ENCODE data around the gene CWC22. TPM values are rescaled to one million over a fixed set of nuclear protein-coding genes. Genes with fewer than 3 reads are reported as not detected.

The CWC22 gene
- total and polyA plus RNA-seq, 2 donors (not counting 1 experiment from before 2014, with no cell fraction given) = 6.4 to 22.5 TPM

DNA sequence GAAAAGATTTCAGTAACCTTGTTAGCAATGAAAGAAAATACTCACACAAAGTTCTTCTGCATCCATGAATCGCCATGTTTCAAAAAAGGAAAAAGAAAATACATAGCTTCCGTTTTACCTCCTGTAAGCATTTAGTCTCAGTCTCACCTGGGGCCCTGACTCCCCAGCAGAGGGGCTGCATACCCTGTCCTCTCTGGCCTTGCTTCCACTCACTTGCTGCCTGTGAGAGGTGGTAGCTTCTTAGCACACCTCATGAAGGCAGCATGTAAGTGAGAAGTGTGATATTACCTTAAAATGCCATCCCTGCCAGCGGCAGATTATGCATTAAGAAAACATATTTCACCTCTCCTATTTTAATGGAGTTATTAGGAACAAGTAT, 96.4 kb downstream of the CWC22 start:
- no peak overlapping the region for H3K9ac ChIP-seq (ENCODE audit: insufficient read depth, low read length)
- H3K36me3 ChIP-seq (ENCODE audit: control insufficient read depth, insufficient read depth, low read length) = no peaks in the 10 kb centered on the region
- no peak for DNase-seq (ENCODE audit: low read depth in 2 of 2)
- H3K27me3 ChIP-seq (ENCODE audit: control insufficient read depth, insufficient read depth, low read length) = no peaks in the 10 kb centered on the region
- H4K20me1 ChIP-seq (ENCODE audit: control insufficient read depth, extremely low read depth, insufficient read depth, low read length) = no peaks in the 10 kb centered on the region
- no peaks in the 10 kb centered on the region for H3K9me3 ChIP-seq (ENCODE audit: control insufficient read depth, insufficient read depth, low read depth, low read length)
- no peaks in the 10 kb centered on the region for H3K79me2 ChIP-seq (ENCODE audit: control insufficient read depth, insufficient read depth, low read length)
- no peak overlapping the region for H2AFZ ChIP-seq (ENCODE audit: low read length)
- H3K4me1 ChIP-seq (ENCODE audit: control insufficient read depth, extremely low read depth, insufficient read depth, low read length) = no peaks in the 10 kb centered on the region
- no peak overlapping the region for H3K4me3 ChIP-seq (replicated peaks in 1 of 4; ENCODE audit: control extremely low read depth in 1 of 4, insufficient read depth in 1 of 4, low read depth in 3 of 4, low read length in 4 of 4)
- no peak overlapping the region for H3K27ac ChIP-seq (ENCODE audit: insufficient read depth, low read length)
- no peak overlapping the region for H3K4me2 ChIP-seq (ENCODE audit: extremely low read depth, insufficient read depth, low read length)
- no peak for TF ChIP-seq EZH2 (IDR thresholded peaks at IDR 0.05; ENCODE audit: low read length, missing control alignments)
- TF ChIP-seq, protein P1, sequence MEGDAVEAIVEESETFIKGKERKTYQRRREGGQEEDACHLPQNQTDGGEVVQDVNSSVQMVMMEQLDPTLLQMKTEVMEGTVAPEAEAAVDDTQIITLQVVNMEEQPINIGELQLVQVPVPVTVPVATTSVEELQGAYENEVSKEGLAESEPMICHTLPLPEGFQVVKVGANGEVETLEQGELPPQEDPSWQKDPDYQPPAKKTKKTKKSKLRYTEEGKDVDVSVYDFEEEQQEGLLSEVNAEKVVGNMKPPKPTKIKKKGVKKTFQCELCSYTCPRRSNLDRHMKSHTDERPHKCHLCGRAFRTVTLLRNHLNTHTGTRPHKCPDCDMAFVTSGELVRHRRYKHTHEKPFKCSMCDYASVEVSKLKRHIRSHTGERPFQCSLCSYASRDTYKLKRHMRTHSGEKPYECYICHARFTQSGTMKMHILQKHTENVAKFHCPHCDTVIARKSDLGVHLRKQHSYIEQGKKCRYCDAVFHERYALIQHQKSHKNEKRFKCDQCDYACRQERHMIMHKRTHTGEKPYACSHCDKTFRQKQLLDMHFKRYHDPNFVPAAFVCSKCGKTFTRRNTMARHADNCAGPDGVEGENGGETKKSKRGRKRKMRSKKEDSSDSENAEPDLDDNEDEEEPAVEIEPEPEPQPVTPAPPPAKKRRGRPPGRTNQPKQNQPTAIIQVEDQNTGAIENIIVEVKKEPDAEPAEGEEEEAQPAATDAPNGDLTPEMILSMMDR (conservative IDR thresholded peaks at IDR 0.05 in 1 of 2, IDR thresholded peaks at IDR 0.05 in 1 of 2; ENCODE audit: low read depth in 1 of 2, low read length in 2 of 2) = no peak

- H3K36me3 ChIP-seq (ENCODE audit: control insufficient read depth, insufficient read depth, low read length) = no peaks in the 10 kb centered on the region
- H3K9ac ChIP-seq (ENCODE audit: insufficient read depth, low read length) = no peak overlapping the region
- no peaks in the 10 kb centered on the region for H3K79me2 ChIP-seq (ENCODE audit: control insufficient read depth, insufficient read depth, low read length)
- no peaks in the 10 kb centered on the region for H3K27me3 ChIP-seq (ENCODE audit: control insufficient read depth, insufficient read depth, low read length)
- no peak overlapping the region for H3K4me2 ChIP-seq (ENCODE audit: extremely low read depth, insufficient read depth, low read length)
- no peak overlapping the region for H2AFZ ChIP-seq (ENCODE audit: low read length)
- no peaks in the 10 kb centered on the region for H4K20me1 ChIP-seq (ENCODE audit: control insufficient read depth, extremely low read depth, insufficient read depth, low read length)
- no peak for DNase-seq (ENCODE audit: low read depth in 2 of 2)
- H3K4me3 ChIP-seq (replicated peaks in 1 of 4; ENCODE audit: control extremely low read depth in 1 of 4, insufficient read depth in 1 of 4, low read depth in 3 of 4, low read length in 4 of 4) = no peak overlapping the region
- TF ChIP-seq, protein P1 (conservative IDR thresholded peaks at IDR 0.05 in 1 of 2, IDR thresholded peaks at IDR 0.05 in 1 of 2; ENCODE audit: low read depth in 1 of 2, low read length in 2 of 2) = no peak
- no peak for TF ChIP-seq EZH2 (IDR thresholded peaks at IDR 0.05; ENCODE audit: low read length, missing control alignments)
- no peaks in the 10 kb centered on the region for H3K4me1 ChIP-seq (ENCODE audit: control insufficient read depth, extremely low read depth, insufficient read depth, low read length)
- no peaks in the 10 kb centered on the region for H3K9me3 ChIP-seq (ENCODE audit: control insufficient read depth, insufficient read depth, low read depth, low read length)
- H3K27ac ChIP-seq (ENCODE audit: insufficient read depth, low read length) = no peak overlapping the region
These were observed 97.0 kb downstream of the CWC22 start for GRCh38 chr2:179909845-179910734.

GRCh38 chr2:179900655-179901054, 106.4 kb downstream of the CWC22 start:
- Histone ChIP-seq H2AFZ (ENCODE audit: low read length) (no peak overlapping the region), H3K4me2 (ENCODE audit: extremely low read depth, insufficient read depth, low read length) (no peak overlapping the region), H4K20me1 (ENCODE audit: control insufficient read depth, extremely low read depth, insufficient read depth, low read length) (no peaks in the 10 kb centered on the region), H3K27me3 (ENCODE audit: control insufficient read depth, insufficient read depth, low read length) (no peaks in the 10 kb centered on the region), H3K79me2 (ENCODE audit: control insufficient read depth, insufficient read depth, low read length) (no peaks in the 10 kb centered on the region), H3K4me3 (replicated peaks in 1 of 4; ENCODE audit: control extremely low read depth in 1 of 4, insufficient read depth in 1 of 4, low read depth in 3 of 4, low read length in 4 of 4) (no peak overlapping the region), H3K4me1 (ENCODE audit: control insufficient read depth, extremely low read depth, insufficient read depth, low read length) (no peaks in the 10 kb centered on the region), H3K9me3 (ENCODE audit: control insufficient read depth, insufficient read depth, low read depth, low read length) (no peaks in the 10 kb centered on the region), H3K27ac (ENCODE audit: insufficient read depth, low read length) (no peak overlapping the region), H3K9ac (ENCODE audit: insufficient read depth, low read length) (no peak overlapping the region), H3K36me3 (ENCODE audit: control insufficient read depth, insufficient read depth, low read length) (no peaks in the 10 kb centered on the region)
- TF ChIP-seq, protein P1 (conservative IDR thresholded peaks at IDR 0.05 in 1 of 2, IDR thresholded peaks at IDR 0.05 in 1 of 2; ENCODE audit: low read depth in 1 of 2, low read length in 2 of 2) = no peak
- no peak for TF ChIP-seq EZH2 (IDR thresholded peaks at IDR 0.05; ENCODE audit: low read length, missing control alignments)
- peak in 1 of 2 donors; percentile 23 for DNase-seq (ENCODE audit: low read depth in 2 of 2)

Data from fibroblast of lung (primary cell).